ENCODE results near the gene LRRN2. TPM values are rescaled to one million over a fixed set of nuclear protein-coding genes. Genes with fewer than 3 reads are reported as not detected.
A peak's percentile ranks its signal among the peaks of the same experiment; 100 is the strongest.
"Not testable (repeated sequence)": the region's sequence is repeated elsewhere in the genome, so short reads cannot be mapped to it uniquely, and the experiment has no call there.

Gene LRRN2
- polyA plus RNA-seq, 4 donors: 3.0 to 3.1 TPM; not detected in 2

GRCh38 chr1:204575221-204576190, 110.0 kb downstream of the LRRN2 start:
- H3K27me3 ChIP-seq (ENCODE audit: control insufficient read depth in 3 of 3, insufficient read depth in 3 of 3, low read length in 3 of 3): no peaks in the 10 kb centered on the region
- DNase-seq (no peak), FAIRE-seq (no peak)
- H3K36me3 ChIP-seq (ENCODE audit: control insufficient read depth in 3 of 3, insufficient read depth in 2 of 3, low read depth in 1 of 3, low read length in 3 of 3): peaks cover 0 to 2% (median 0%) of the 10 kb centered on the region in 3 donors
- H3K4me1 ChIP-seq (ENCODE audit: control insufficient read depth in 3 of 3, insufficient read depth in 2 of 3, low read depth in 1 of 3, low read length in 2 of 3): peaks cover 3 to 5% (median 5%) of the 10 kb centered on the region in 3 donors
- H3K9me3 ChIP-seq (ENCODE audit: control insufficient read depth in 2 of 2, insufficient read depth in 1 of 2, low read depth in 1 of 2, low read length in 1 of 2): peaks cover 0 to 2% of the 10 kb centered on the region in 2 donors
- WGBS, 3 donors: 88 to 90% (median 89%) methylated on average over 13 of the region's 13 CpGs
- no peak overlapping the region for H3K27ac ChIP-seq (ENCODE audit: low read depth in 1 of 3, low read length in 2 of 3)
- no peak overlapping the region for H3K4me3 ChIP-seq (ENCODE audit: low read depth in 1 of 3, low read length in 3 of 3)

GRCh38 chr1:204574865-204575163, 110.7 kb downstream of the LRRN2 start:
- Histone ChIP-seq H3K4me3 (ENCODE audit: low read depth in 1 of 3, low read length in 3 of 3) (no peak overlapping the region), H3K27me3 (ENCODE audit: control insufficient read depth in 3 of 3, insufficient read depth in 3 of 3, low read length in 3 of 3) (no peaks in the 10 kb centered on the region), H3K4me1 (ENCODE audit: control insufficient read depth in 3 of 3, insufficient read depth in 2 of 3, low read depth in 1 of 3, low read length in 2 of 3) (peaks cover 3 to 5% (median 5%) of the 10 kb centered on the region in 3 donors), H3K9me3 (ENCODE audit: control insufficient read depth in 2 of 2, insufficient read depth in 1 of 2, low read depth in 1 of 2, low read length in 1 of 2) (peaks cover 0 to 8% of the 10 kb centered on the region in 2 donors), H3K36me3 (ENCODE audit: control insufficient read depth in 3 of 3, insufficient read depth in 2 of 3, low read depth in 1 of 3, low read length in 3 of 3) (peaks cover 0 to 3% (median 0%) of the 10 kb centered on the region in 3 donors), H3K27ac (ENCODE audit: low read depth in 1 of 3, low read length in 2 of 3) (no peak overlapping the region)
- FAIRE-seq: no peak
- WGBS, 3 donors: 63 to 65% (median 64%) methylated on average over 3 of the region's 3 CpGs
- DNase-seq: peak in 1 of 2 donors; percentile 13

GRCh38 chr1:204574016-204574864, 111.3 kb downstream of the LRRN2 start:
- DNase-seq (no peak), FAIRE-seq (no peak)
- peaks cover 0 to 3% (median 0%) of the 10 kb centered on the region in 3 donors for H3K36me3 ChIP-seq (ENCODE audit: control insufficient read depth in 3 of 3, insufficient read depth in 2 of 3, low read depth in 1 of 3, low read length in 3 of 3)
- no peaks in the 10 kb centered on the region for H3K27me3 ChIP-seq (ENCODE audit: control insufficient read depth in 3 of 3, insufficient read depth in 3 of 3, low read length in 3 of 3)
- 74 to 93% (median 89%) methylated on average over 8 of the region's 8 CpGs for WGBS, 3 donors
- H3K4me3 ChIP-seq (ENCODE audit: low read depth in 1 of 3, low read length in 3 of 3): no peak overlapping the region
- peaks cover 0 to 11% of the 10 kb centered on the region in 2 donors for H3K9me3 ChIP-seq (ENCODE audit: control insufficient read depth in 2 of 2, insufficient read depth in 1 of 2, low read depth in 1 of 2, low read length in 1 of 2)
- peaks cover 3 to 5% (median 5%) of the 10 kb centered on the region in 3 donors for H3K4me1 ChIP-seq (ENCODE audit: control insufficient read depth in 3 of 3, insufficient read depth in 2 of 3, low read depth in 1 of 3, low read length in 2 of 3)
- no peak overlapping the region for H3K27ac ChIP-seq (ENCODE audit: low read depth in 1 of 3, low read length in 2 of 3)

- FAIRE-seq: no peak
- Histone ChIP-seq H3K36me3 (ENCODE audit: control insufficient read depth in 3 of 3, insufficient read depth in 2 of 3, low read depth in 1 of 3, low read length in 3 of 3) (peaks cover 0 to 3% (median 0%) of the 10 kb centered on the region in 3 donors), H3K27me3 (ENCODE audit: control insufficient read depth in 3 of 3, insufficient read depth in 3 of 3, low read length in 3 of 3) (no peaks in the 10 kb centered on the region), H3K27ac (ENCODE audit: low read depth in 1 of 3, low read length in 2 of 3) (no peak overlapping the region), H3K9me3 (ENCODE audit: control insufficient read depth in 2 of 2, insufficient read depth in 1 of 2, low read depth in 1 of 2, low read length in 1 of 2) (peaks cover 0 to 11% of the 10 kb centered on the region in 2 donors), H3K4me1 (ENCODE audit: control insufficient read depth in 3 of 3, insufficient read depth in 2 of 3, low read depth in 1 of 3, low read length in 2 of 3) (peaks cover 2% of the 10 kb centered on the region in 3 donors), H3K4me3 (ENCODE audit: low read depth in 1 of 3, low read length in 3 of 3) (no peak overlapping the region)
- DNase-seq: peak in 1 of 2 donors; percentile 15
- 80 to 87% (median 85%) methylated on average over 8 of the region's 8 CpGs for WGBS, 3 donors
Measured at GRCh38 chr1:204572923-204573922, 112.3 kb downstream of the LRRN2 start.

- Histone ChIP-seq H3K36me3 (ENCODE audit: control insufficient read depth in 3 of 3, insufficient read depth in 2 of 3, low read depth in 1 of 3, low read length in 3 of 3) (peaks cover 0 to 3% (median 0%) of the 10 kb centered on the region in 3 donors), H3K27ac (ENCODE audit: low read depth in 1 of 3, low read length in 2 of 3) (no peak overlapping the region), H3K4me1 (ENCODE audit: control insufficient read depth in 3 of 3, insufficient read depth in 2 of 3, low read depth in 1 of 3, low read length in 2 of 3) (no peaks in the 10 kb centered on the region), H3K4me3 (ENCODE audit: low read depth in 1 of 3, low read length in 3 of 3) (no peak overlapping the region), H3K9me3 (ENCODE audit: control insufficient read depth in 2 of 2, insufficient read depth in 1 of 2, low read depth in 1 of 2, low read length in 1 of 2) (peaks cover 0 to 11% of the 10 kb centered on the region in 2 donors), H3K27me3 (ENCODE audit: control insufficient read depth in 3 of 3, insufficient read depth in 3 of 3, low read length in 3 of 3) (no peaks in the 10 kb centered on the region)
- WGBS, 3 donors: 95 to 97% (median 96%) methylated on average over 4 of the region's 4 CpGs
- FAIRE-seq: no peak
- DNase-seq: no peak
Measured at GRCh38 chr1:204571631-204572030, 113.9 kb downstream of the LRRN2 start.

DNA sequence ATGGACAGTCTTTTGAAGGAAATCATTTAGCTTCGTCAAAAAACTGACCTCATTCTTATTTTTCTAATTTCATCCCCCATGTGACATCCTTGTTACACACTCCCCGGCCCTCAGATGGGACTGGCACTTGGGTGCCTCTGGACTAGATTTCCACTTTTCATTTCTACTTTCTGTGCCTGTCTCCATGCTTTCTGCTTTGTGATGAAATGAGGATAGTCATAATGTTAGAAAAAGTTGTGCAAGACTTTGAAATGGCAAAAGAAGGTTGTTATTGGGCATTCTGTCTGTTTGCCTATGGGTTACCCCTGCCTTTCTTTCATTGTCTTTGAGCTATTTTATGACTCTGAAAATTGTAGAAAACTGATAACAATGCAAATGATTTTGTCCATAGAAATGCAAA, 114.4 kb downstream of the LRRN2 start:
- no peak overlapping the region for H3K27ac ChIP-seq (ENCODE audit: low read depth in 1 of 3, low read length in 2 of 3)
- H3K36me3 ChIP-seq (ENCODE audit: control insufficient read depth in 3 of 3, insufficient read depth in 2 of 3, low read depth in 1 of 3, low read length in 3 of 3): peaks cover 0 to 3% (median 0%) of the 10 kb centered on the region in 3 donors
- H3K4me1 ChIP-seq (ENCODE audit: control insufficient read depth in 3 of 3, insufficient read depth in 2 of 3, low read depth in 1 of 3, low read length in 2 of 3): no peaks in the 10 kb centered on the region
- WGBS, 3 donors: 97 to 100% (median 100%) methylated on average over 2 of the region's 2 CpGs
- no peak for DNase-seq
- no peaks in the 10 kb centered on the region for H3K27me3 ChIP-seq (ENCODE audit: control insufficient read depth in 3 of 3, insufficient read depth in 3 of 3, low read length in 3 of 3)
- H3K4me3 ChIP-seq (ENCODE audit: low read depth in 1 of 3, low read length in 3 of 3): no peak overlapping the region
- FAIRE-seq: no peak
- H3K9me3 ChIP-seq (ENCODE audit: control insufficient read depth in 2 of 2, insufficient read depth in 1 of 2, low read depth in 1 of 2, low read length in 1 of 2): peaks cover 0 to 11% of the 10 kb centered on the region in 2 donors

- WGBS, 3 donors: 33 to 43% (median 35%) methylated on average over 3 of the region's 3 CpGs
- H3K4me1 ChIP-seq (ENCODE audit: control insufficient read depth in 3 of 3, insufficient read depth in 2 of 3, low read depth in 1 of 3, low read length in 2 of 3); H3K4me3 ChIP-seq (ENCODE audit: low read depth in 1 of 3, low read length in 3 of 3); H3K27me3 ChIP-seq (ENCODE audit: control insufficient read depth in 3 of 3, insufficient read depth in 3 of 3, low read length in 3 of 3); H3K27ac ChIP-seq (ENCODE audit: low read depth in 1 of 3, low read length in 2 of 3); FAIRE-seq; H3K36me3 ChIP-seq (ENCODE audit: control insufficient read depth in 3 of 3, insufficient read depth in 2 of 3, low read depth in 1 of 3, low read length in 3 of 3): not testable (repeated sequence)
- DNase-seq: peak in 1 of 2 donors; percentile 21
- H3K9me3 ChIP-seq (ENCODE audit: control insufficient read depth in 2 of 2, insufficient read depth in 1 of 2, low read depth in 1 of 2, low read length in 1 of 2): peaks cover 0 to 11% of the 10 kb centered on the region in 2 donors
Measured at GRCh38 chr1:204570021-204570420, 115.5 kb downstream of the LRRN2 start.
